HG02798 (cell line): ENCODE results near the gene ITGB3BP.
"Not testable (repeated sequence)": the region's sequence is repeated elsewhere in the genome, so short reads cannot be mapped to it uniquely, and the experiment has no call there.

Source experiments
- ATAC-seq: cut with Tn5 transposase; IDR thresholded peaks from one replicate; pipeline ENCODE4 v1.9.1; 2021; ENCODE audit warnings: mild to moderate bottlenecking; ENCODE audit not compliant: unreplicated experiment, poor library complexity

Gene ITGB3BP

GRCh38 chr1:63509718-63510117 lies 13.3 kb downstream of the ITGB3BP start:
- ATAC-seq: no peak

GRCh38 chr1:63506782-63507181 lies 16.2 kb downstream of the ITGB3BP start:
- ATAC-seq: no peak

DNA sequence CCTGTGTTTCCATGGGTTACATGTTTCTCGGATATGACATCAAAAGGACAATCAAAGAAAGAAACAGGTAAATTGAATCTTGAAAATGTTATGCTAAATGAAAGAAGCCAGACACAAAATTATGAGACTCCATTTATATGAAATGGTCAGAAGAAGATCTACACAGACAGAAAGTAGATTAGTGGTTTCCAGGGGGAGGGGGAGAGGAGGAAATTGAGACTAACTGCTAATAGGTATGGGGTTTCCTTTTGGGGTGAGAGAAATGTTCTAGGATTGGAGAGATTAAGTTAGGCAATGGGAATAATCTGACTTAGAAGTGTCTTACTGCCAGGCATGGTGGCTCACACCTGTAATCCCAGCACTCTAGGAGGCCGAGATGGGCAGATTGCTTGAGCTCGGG lies 21.8 kb downstream of the ITGB3BP start:
- ATAC-seq: no peak

GRCh38 chr1:63498106-63498505 lies 24.9 kb downstream of the ITGB3BP start:
- ATAC-seq: no peak

DNA sequence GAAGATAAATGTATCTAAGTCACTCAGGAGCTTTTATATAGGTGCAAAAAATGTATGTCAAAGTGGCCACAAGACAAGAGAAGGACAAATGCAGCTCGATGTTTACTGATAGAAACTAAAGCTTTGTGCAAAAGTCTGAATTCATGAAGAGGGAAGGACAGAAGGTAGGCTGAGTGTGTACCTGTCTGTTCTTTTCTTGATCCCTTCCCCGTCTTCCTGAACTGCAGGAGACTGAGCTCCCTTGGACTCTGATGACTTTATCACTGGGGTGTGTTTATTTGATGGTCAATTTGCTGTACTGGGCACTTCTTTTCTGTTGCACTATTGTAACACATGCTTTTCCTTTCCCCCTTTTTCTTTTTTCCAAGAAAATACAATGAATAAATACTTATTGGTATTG lies 25.4 kb downstream of the ITGB3BP start:
- no peak for ATAC-seq

DNA sequence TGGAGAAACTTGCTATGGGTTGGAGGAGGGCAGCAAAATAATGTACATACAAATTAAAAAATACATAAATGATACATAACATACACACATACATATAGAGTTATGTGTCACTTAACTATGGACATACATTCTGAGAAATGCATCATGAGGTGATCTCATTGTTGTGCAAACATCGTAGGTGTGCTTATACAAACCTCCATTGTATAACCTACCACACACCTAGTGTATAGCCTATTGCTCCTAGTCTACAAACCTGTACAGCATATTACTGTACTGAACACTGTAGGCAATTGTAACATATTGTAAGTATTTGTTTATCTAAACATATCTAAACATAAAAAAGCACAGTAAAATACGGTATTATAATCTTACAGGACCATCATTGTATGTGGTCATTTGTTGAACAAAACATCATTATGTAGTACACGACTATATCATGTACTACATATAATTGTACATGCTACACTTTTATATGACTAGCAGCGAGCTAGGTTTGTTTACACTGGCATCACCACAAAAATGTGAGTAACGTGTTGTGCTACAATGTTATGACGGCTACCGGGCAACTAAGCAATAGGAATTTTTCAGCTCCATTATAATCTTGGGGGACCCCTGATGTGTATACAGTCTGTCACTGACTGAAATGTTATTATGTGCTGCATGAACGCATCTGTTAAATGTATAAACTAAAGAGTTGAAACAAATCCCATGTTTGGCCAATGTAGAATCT lies 35.5 kb downstream of the ITGB3BP start:
- ATAC-seq: no peak

- no peak for ATAC-seq
These were observed 36.4 kb downstream of the ITGB3BP start for GRCh38 chr1:63486629-63487028.

DNA sequence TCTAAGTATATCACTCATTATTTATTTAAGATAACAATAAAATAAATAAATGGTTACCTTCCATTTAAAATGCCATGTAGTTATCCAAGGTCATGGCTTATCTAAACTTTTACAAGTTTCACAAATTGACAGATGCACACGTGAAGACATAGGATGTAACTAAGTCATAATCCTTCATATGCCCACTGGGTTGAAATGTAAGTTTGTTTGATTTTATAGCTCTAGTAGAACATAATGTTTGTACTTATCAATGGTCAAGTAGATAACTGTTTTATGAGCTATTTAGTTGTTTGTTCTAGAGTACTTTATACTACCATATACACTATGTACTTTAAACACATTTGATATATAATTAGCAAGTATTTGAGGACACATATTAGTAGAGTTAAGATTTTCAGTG lies 43.0 kb downstream of the ITGB3BP start:
- no peak for ATAC-seq

DNA sequence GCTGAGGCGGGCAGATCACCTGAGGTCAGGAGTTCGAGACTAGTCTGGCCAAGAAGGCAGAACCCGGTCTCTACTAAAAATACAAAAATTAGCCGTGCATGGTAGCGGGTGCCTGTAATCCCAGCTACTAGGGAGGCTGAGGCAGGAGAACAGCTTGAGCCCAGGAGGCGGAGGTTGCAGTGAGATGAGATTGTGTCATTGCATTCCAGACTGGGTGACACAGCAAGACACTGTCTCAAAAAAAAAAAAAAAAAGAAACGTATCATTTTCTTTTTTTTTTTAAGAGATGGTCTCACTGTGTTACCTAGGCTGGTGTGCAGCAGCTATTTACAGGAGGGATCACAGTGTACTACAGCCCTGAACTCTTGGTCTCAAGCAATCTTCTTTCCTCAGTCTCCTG lies 47.3 kb downstream of the ITGB3BP start:
- ATAC-seq: no peak

GRCh38 chr1:63468683-63469082 lies 54.3 kb downstream of the ITGB3BP start:
- not testable (repeated sequence) for ATAC-seq

DNA sequence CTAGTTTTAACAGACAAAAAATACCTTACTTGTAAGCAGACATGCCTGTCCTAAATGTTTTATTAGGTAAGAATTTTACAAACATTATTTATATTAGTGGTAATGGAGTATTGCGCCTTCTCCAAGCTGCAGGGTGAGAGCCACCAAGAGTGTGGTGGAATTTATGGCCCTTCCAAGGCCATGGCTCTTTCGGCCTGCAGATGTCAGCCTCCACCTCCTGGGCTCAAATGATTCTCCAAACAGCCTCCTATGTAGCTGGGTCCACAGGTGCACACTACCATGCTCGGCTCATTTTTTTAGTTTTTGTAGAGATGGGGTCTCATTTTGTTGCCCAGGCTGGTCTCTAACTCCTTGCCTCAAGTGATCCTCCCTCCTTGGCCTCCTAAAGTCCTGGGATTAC lies 56.3 kb downstream of the ITGB3BP start:
- no peak for ATAC-seq

- no peak for ATAC-seq
These were observed 56.8 kb downstream of the ITGB3BP start for GRCh38 chr1:63466181-63466580.

DNA sequence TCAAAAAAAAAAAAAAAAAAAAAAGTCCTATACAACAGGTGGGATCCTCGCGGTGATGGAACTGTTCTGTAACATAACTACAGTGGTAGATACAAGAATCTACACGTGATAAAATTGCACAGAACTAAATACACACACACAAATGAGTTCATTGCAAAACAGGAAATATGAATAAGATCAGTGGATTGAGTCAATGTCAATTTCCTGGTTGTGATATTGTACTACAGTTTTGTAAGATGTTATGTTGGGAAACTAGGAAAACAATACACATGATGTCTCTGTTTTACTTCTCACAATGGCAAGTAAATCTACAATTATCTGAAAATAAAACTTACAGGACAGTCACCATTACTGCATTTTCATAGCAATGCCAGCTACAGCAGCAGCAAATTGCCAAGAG lies 59.8 kb downstream of the ITGB3BP start:
- ATAC-seq: no peak

DNA sequence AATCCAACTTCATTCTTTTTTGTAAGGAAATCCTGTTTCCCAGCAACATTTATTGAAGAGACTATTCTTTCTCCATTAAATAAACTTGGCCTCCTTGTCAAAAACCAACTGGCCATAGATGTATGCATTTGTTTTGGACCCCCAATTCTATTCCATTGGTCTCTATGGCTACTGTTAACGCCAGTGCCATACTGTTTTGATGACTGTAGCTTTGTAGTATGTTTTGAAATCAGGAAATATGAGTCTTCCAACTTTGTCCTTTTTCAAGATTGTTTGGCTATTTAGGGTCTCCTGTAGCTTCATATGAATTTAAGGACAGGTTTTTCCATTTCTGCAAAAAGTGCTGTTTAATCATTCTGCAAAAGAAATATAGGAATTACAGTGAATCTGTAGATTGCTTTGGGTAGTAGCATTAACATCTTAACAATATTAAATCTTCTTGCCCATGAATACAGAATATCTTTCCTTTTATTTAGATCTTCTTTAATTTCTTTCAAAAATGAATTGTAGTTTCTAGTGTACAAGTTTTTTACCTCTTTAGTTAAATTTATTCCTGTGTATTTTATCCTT lies 61.3 kb downstream of the ITGB3BP start:
- no peak for ATAC-seq

DNA sequence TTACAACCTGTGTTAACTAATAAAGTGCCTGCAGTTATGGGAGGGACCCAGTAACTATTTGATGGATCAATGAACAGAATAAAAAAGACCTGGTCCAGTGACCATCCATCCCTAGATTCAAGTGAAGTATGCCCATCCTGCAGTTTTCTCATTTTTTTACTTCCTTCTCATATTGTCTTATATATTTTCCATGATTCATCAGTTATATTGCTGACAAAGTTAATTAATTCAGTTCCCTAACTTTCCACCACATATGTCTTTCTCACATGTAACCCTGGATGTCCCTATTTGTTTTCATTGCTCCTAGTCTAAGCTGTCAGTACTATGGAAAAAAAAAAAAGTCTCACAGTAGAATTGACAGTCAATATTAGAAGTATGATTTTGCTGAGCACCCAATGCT lies 64.3 kb downstream of the ITGB3BP start:
- ATAC-seq: no peak

DNA sequence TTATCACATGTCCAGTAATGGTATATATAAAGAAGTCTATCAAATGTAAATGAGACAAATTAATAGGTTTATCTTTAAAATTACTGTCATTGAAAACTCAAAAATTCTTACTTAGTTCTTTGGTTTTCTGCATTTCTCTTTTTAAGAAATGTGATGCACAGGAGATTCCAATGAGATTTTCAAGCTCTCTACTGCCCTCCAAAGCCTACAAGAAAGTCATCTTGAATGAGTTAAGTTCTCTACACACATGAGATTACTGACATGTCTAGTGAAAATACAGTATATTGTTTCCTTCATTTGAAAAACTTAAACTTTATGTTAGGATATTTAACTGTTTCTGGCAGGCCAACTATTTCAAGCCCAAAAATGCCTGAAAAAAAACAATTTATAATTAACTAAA lies 68.8 kb downstream of the ITGB3BP start:
- ATAC-seq: no peak

- no peak for ATAC-seq
These were observed 69.8 kb downstream of the ITGB3BP start for GRCh38 chr1:63453232-63453631.

DNA sequence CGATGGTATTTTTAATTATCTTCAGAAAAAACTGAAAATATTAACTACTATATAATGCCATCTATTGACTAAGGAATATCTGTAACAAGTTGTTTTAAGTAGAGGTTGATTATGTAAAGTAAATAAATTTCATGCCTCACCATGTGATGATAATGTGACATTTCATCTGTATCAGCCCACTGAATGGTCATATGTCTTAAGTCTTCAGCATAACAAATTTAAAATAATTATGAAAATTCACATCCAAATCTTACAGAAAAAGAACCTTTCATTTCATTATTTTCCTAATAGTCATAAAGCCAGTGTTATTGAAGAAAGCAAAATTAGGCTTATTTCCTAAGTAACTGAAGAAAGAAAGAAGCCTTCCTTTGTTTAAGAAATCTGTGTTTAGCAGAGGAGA lies 72.6 kb downstream of the ITGB3BP start:
- ATAC-seq: no peak

- ATAC-seq: no peak
These were observed 74.2 kb downstream of the ITGB3BP start for GRCh38 chr1:63448731-63449246.

DNA sequence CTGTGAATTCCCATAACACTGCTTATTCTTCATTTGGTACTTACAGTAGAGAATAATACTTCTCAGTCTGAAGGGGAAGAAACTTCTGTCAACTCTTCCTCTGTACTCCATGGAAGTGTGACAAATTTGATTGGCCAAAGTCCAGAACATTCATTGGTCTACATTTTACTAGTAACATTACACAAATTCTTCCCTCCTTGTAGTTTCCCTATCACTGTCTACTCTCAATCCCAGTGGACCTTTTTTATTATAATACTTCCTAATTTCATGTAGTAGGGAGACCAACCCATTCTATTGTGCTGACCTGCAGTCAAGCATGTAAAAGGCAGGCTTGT lies 80.9 kb downstream of the ITGB3BP start:
- no peak for ATAC-seq

- ATAC-seq: no peak
These were observed 87.9 kb downstream of the ITGB3BP start for GRCh38 chr1:63435161-63435560.

GRCh38 chr1:63429281-63429680 lies 93.7 kb downstream of the ITGB3BP start:
- ATAC-seq: no peak
